K562 (cell line): ENCODE data around the gene ARF4. TPM values are rescaled to one million over a fixed set of nuclear protein-coding genes. Genes with fewer than 3 reads are reported as not detected.
A peak's percentile ranks its signal among the peaks of the same experiment; 100 is the strongest.

Experiments
- BHLHE40 ChIP-seq: IDR thresholded peaks from 2 replicates; pipeline ENCODE4 v1.6.1; 2011; ENCODE audit warnings: low read length, improper control_type of control experiment
- CREB3L1 ChIP-seq: fragments of 450-650 bp; IDR thresholded peaks from 2 replicates; pipeline ENCODE4 v1.6.1; 2014; ENCODE audit warnings: low read depth, mild to moderate bottlenecking, moderate library complexity, borderline replicate concordance
- HDAC6 ChIP-seq: IDR thresholded peaks from 2 replicates; pipeline ENCODE4 v1.6.1; 2012; ENCODE audit warnings: low read depth, mild to moderate bottlenecking, control low read depth, inconsistent platforms, low read length, moderate library complexity
- HNRNPK ChIP-seq: fragments of 200-400 bp; formaldehyde crosslinking; IDR thresholded peaks from one replicate; pipeline ENCODE4 v1.6.1; 2018; ENCODE audit warnings: mild to moderate bottlenecking, low read depth, low read length; ENCODE audit not compliant: poor library complexity, severe bottlenecking
- KDM2B ChIP-seq: fragments of 250-450 bp; sonication (Bioruptor Pico); IDR thresholded peaks from 2 replicates; pipeline ENCODE4 v1.8.0; 2021; ENCODE audit warnings: mild to moderate bottlenecking, moderate library complexity
- NKRF ChIP-seq: fragments of 450-650 bp; IDR thresholded peaks from 2 replicates; pipeline ENCODE4 v1.6.1; 2016; ENCODE audit warnings: borderline replicate concordance
- PATZ1 ChIP-seq: fragments of 250-450 bp; sonication (Bioruptor Pico); IDR thresholded peaks from 2 replicates; pipeline ENCODE4 v1.5.0; 2020; ENCODE audit warnings: mild to moderate bottlenecking, borderline replicate concordance
- RFX7 ChIP-seq: fragments of 250-450 bp; sonication (Bioruptor Pico); IDR thresholded peaks from 2 replicates; pipeline ENCODE4 v1.5.1; 2021; ENCODE audit warnings: mild to moderate bottlenecking
- TAF7 ChIP-seq: fragments of 450-650 bp; IDR thresholded peaks from 2 replicates; pipeline ENCODE4 v1.6.1; 2016; ENCODE audit warnings: missing genetic modification characterization, missing compliant biosample characterization
- TAF9B ChIP-seq: fragments of 450-650 bp; IDR thresholded peaks from 2 replicates; pipeline ENCODE4 v1.6.1; 2018; ENCODE audit warnings: mild to moderate bottlenecking; ENCODE audit not compliant: partially characterized antibody
- ZNF184 ChIP-seq: sonication (generic); formaldehyde crosslinking; IDR thresholded peaks from 2 replicates; pipeline ENCODE4 v1.5.0; 2020; ENCODE audit warnings: missing genetic modification reagents
- ZNF239 ChIP-seq: fragments of 250-450 bp; sonication (Bioruptor Pico); IDR thresholded peaks from 2 replicates; pipeline ENCODE4 v1.4.0; 2020; ENCODE audit warnings: mild to moderate bottlenecking
- ZNF408 ChIP-seq: fragments of 250-450 bp; sonication (Bioruptor Pico); IDR thresholded peaks from 2 replicates; pipeline ENCODE4 v1.4.0; 2020; ENCODE audit warnings: low read depth, mild to moderate bottlenecking, moderate library complexity
- ZNF586 ChIP-seq: fragments of 450-650 bp; formaldehyde crosslinking; conservative IDR thresholded peaks from 2 replicates; pipeline ENCODE4 v1.4.0; 2020; ENCODE audit warnings: mild to moderate bottlenecking, moderate library complexity
- ZNF699 ChIP-seq: fragments of 250-450 bp; sonication (Bioruptor Pico); IDR thresholded peaks from 2 replicates; pipeline ENCODE4 v1.8.0; 2021; ENCODE audit warnings: mild to moderate bottlenecking, moderate library complexity; ENCODE audit not compliant: insufficient replicate concordance
- polyA plus RNA-seq, 8 experiments: library from polyadenylated mRNA; depleted of rRNA in 4 of 8; stranded (reverse) in 5 of 8; unstranded in 3 of 8; fragments of >200 nt; fragmentation: Nextera tagmentation in 2 of 8; fragmentation: Illumina TruSeq in 1 of 8; extraction: Ambion mirVana in 2 of 8; extraction: Trizol in 1 of 8; gene quantifications; 2 replicates each; pipeline versions ENCODE4 v1.2.1 to v1.2.3, GENCODE V29; 2011 to 2014; ENCODE audit warnings: inconsistent platforms in 1 of 8, missing spikeins in 1 of 8
- total RNA-seq, 7 experiments: library from RNA; depleted of rRNA in 6 of 7; stranded (reverse); fragments of >200 nt in 6 of 7; fragmentation: Illumina TruSeq in 2 of 7; extraction: Trizol in 2 of 7; gene quantifications; 2 replicates each; pipeline versions ENCODE4 v1.2.1 to v1.2.3, GENCODE V29; 2011 to 2021; ENCODE audit warnings: low replicate concordance in 1 of 7
- TF ChIP-seq, protein P1 (sequence below): fragments of 250-450 bp; sonication (Bioruptor Pico); IDR thresholded peaks from 2 replicates; pipeline ENCODE4 v1.8.0; 2022; ENCODE audit warnings: moderate library complexity, mild to moderate bottlenecking, inconsistent platforms
- TF ChIP-seq, protein P2 (sequence below): IDR thresholded peaks from 3 replicates; pipeline ENCODE4 v1.6.1; 2011; ENCODE audit warnings: borderline replicate concordance, mild to moderate bottlenecking; ENCODE audit not compliant: insufficient read length, insufficient read depth
- TF ChIP-seq, protein P3 (sequence below): sonication (generic); formaldehyde crosslinking; IDR thresholded peaks from 2 replicates; pipeline ENCODE4 v1.8.1; 2023; ENCODE audit warnings: mild to moderate bottlenecking, missing genetic modification reagents, moderate library complexity

Gene ARF4
- total and polyA plus RNA-seq, 9 of the 15 experiments (the other 6 are each of a cell fraction or from before 2014, with no cell fraction given) = 41.1 to 273 (median 83.8) TPM

DNA sequence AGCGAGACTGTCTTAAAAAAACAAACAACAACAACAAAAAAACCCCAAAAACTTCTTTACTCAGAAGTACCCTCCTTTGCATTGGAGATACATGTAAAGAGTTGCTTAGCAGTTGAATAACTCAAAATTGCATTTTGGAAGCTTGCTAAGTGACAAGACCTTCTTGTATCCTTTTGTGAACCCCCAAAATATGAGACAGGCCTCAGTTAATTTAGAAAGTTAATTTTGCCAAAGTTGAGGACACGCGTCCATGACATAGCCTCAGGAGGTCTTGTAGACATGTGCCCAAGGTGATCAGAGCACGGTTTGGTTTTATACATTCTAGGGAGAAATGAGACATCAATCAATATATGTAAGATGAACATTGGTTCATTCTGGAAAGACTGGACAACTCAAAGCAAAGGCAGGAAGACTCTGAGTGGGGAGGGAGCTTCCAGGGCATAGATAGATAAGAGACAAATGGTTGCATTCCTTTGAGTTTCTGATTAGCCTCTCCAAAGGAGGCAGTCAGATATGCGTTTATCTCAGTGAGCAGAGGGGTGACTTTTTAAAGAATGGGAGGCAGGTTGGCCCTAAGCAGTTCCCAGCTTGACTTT is 1.7 kb upstream of the ARF4 start (continued):
- TF ChIP-seq, protein P1, sequence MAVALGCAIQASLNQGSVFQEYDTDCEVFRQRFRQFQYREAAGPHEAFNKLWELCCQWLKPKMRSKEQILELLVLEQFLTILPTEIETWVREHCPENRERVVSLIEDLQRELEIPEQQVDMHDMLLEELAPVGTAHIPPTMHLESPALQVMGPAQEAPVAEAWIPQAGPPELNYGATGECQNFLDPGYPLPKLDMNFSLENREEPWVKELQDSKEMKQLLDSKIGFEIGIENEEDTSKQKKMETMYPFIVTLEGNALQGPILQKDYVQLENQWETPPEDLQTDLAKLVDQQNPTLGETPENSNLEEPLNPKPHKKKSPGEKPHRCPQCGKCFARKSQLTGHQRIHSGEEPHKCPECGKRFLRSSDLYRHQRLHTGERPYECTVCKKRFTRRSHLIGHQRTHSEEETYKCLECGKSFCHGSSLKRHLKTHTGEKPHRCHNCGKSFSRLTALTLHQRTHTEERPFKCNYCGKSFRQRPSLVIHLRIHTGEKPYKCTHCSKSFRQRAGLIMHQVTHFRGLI (CRISPR knock-in tag) = no peak
- no peak for TF ChIP-seq NKRF
- no peak for TF ChIP-seq PATZ1 (CRISPR knock-in tag)
- TF ChIP-seq ZNF408 (CRISPR knock-in tag) = no peak
- no peak for TF ChIP-seq TAF7 (tag)
- TF ChIP-seq CREB3L1 = no peak
- TF ChIP-seq ZNF586 (CRISPR knock-in tag) = no peak
- TF ChIP-seq, protein P2, sequence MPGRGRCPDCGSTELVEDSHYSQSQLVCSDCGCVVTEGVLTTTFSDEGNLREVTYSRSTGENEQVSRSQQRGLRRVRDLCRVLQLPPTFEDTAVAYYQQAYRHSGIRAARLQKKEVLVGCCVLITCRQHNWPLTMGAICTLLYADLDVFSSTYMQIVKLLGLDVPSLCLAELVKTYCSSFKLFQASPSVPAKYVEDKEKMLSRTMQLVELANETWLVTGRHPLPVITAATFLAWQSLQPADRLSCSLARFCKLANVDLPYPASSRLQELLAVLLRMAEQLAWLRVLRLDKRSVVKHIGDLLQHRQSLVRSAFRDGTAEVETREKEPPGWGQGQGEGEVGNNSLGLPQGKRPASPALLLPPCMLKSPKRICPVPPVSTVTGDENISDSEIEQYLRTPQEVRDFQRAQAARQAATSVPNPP = no peak
- TF ChIP-seq BHLHE40 = no peak
- no peak for TF ChIP-seq TAF9B
- TF ChIP-seq RFX7 = no peak
- TF ChIP-seq, protein P3, sequence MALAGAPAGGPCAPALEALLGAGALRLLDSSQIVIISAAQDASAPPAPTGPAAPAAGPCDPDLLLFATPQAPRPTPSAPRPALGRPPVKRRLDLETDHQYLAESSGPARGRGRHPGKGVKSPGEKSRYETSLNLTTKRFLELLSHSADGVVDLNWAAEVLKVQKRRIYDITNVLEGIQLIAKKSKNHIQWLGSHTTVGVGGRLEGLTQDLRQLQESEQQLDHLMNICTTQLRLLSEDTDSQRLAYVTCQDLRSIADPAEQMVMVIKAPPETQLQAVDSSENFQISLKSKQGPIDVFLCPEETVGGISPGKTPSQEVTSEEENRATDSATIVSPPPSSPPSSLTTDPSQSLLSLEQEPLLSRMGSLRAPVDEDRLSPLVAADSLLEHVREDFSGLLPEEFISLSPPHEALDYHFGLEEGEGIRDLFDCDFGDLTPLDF (CRISPR knock-in tag) = no peak
- no peak for TF ChIP-seq HNRNPK
- TF ChIP-seq HDAC6 = no peak
- TF ChIP-seq KDM2B (CRISPR knock-in tag) = no peak
- TF ChIP-seq ZNF184 (CRISPR knock-in tag) = no peak
- TF ChIP-seq ZNF699 (CRISPR knock-in tag) = no peak
- peak; percentile 17; the same call in 1 of the 2 replicates for TF ChIP-seq ZNF239 (CRISPR knock-in tag)
